WTC11 (cell line): ENCODE data around the gene NPTN. TPM values are rescaled to one million over a fixed set of nuclear protein-coding genes. Genes with fewer than 3 reads are reported as not detected.

Experiments used
- ATAC-seq: fragments of 200-7000 bp; cut with Tn5 transposase; 2 replicates; pipeline ENCODE4 v1.10.0; 2021; ENCODE audit warnings: mild to moderate bottlenecking, moderate library complexity
- CTCF ChIA-PET: fragments of 300-600 bp; sonication (Branson Sonifier 250); formaldehyde crosslinking; loops from one replicate; lab custom pipeline; 2021; ENCODE audit warnings: antibody characterized with exemption; lab: Charles Lee
- POLR2A ChIA-PET: fragments of 350-600 bp; sonication (Branson Sonifier 250); formaldehyde crosslinking; loops from one replicate; lab custom pipeline; 2021; ENCODE audit warnings: antibody characterized with exemption; lab: Charles Lee
- DNase-seq: peaks from one replicate; pipeline ENCODE4 v3.0.0; 2021; ENCODE audit warnings: low spot score
- H3K27ac Mint-ChIP-seq: 2 replicates; pipeline ENCODE4 v1.8.0; 2021; ENCODE audit warnings: mixed read lengths
- H3K27me3 Mint-ChIP-seq: 2 replicates; pipeline ENCODE4 v1.8.0; 2021; ENCODE audit warnings: low read depth, mild to moderate bottlenecking, moderate library complexity, mixed read lengths
- H3K36me3 Mint-ChIP-seq: 2 replicates; pipeline ENCODE4 v1.8.0; 2021; ENCODE audit warnings: mixed read lengths
- H3K4me1 Mint-ChIP-seq: 2 replicates; pipeline ENCODE4 v1.8.0; 2022; ENCODE audit warnings: mixed read lengths
- H3K4me3 Mint-ChIP-seq: 2 replicates; pipeline ENCODE4 v1.8.0; 2021; ENCODE audit warnings: mild to moderate bottlenecking, moderate library complexity, mixed read lengths
- H3K9me3 Mint-ChIP-seq: 2 replicates; pipeline ENCODE4 v1.8.0; 2021; ENCODE audit warnings: mixed read lengths
- ATF6 ChIP-seq: sonication (generic); formaldehyde crosslinking; IDR thresholded peaks from 2 replicates; pipeline ENCODE4 v1.8.1; 2023; ENCODE audit warnings: mild to moderate bottlenecking, missing genetic modification reagents
- CDX4 ChIP-seq: fragments of 250-450 bp; sonication (Bioruptor Pico); IDR thresholded peaks from 2 replicates; pipeline ENCODE4 v1.9.0; 2021; ENCODE audit warnings: moderate library complexity, mild to moderate bottlenecking, inconsistent platforms, borderline replicate concordance
- CREM ChIP-seq: sonication (generic); formaldehyde crosslinking; IDR thresholded peaks from 2 replicates; pipeline ENCODE4 v1.8.1; 2022; ENCODE audit warnings: mild to moderate bottlenecking, missing genetic modification reagents, moderate library complexity
- ELF4 ChIP-seq: sonication (generic); formaldehyde crosslinking; IDR thresholded peaks from 2 replicates; pipeline ENCODE4 v1.8.1; 2022; ENCODE audit warnings: low read depth, mild to moderate bottlenecking, moderate library complexity, missing genetic modification reagents
- ESRRA ChIP-seq: sonication (generic); formaldehyde crosslinking; IDR thresholded peaks from 2 replicates; pipeline ENCODE4 v1.8.1; 2022; ENCODE audit warnings: mild to moderate bottlenecking, missing genetic modification reagents, borderline replicate concordance
- ETV6 ChIP-seq: sonication (generic); formaldehyde crosslinking; IDR thresholded peaks from 2 replicates; pipeline ENCODE4 v1.8.1; 2022; ENCODE audit warnings: mild to moderate bottlenecking, missing genetic modification reagents
- HMGA2 ChIP-seq: fragments of 250-450 bp; sonication (Bioruptor Pico); IDR thresholded peaks from 2 replicates; pipeline ENCODE4 v1.4.0; 2021; ENCODE audit warnings: mild to moderate bottlenecking, moderate library complexity
- KAT7 ChIP-seq: sonication (generic); formaldehyde crosslinking; IDR thresholded peaks from 2 replicates; pipeline ENCODE4 v1.8.1; 2023; ENCODE audit warnings: missing genetic modification reagents, mild to moderate bottlenecking, borderline replicate concordance
- NFYB ChIP-seq: sonication (generic); formaldehyde crosslinking; conservative IDR thresholded peaks from 2 replicates; pipeline ENCODE4 v1.8.0; 2022; ENCODE audit warnings: low read depth, missing genetic modification reagents
- NR1H2 ChIP-seq: sonication (generic); formaldehyde crosslinking; IDR thresholded peaks from 2 replicates; pipeline ENCODE4 v1.9.0; 2021; ENCODE audit warnings: mild to moderate bottlenecking, moderate library complexity, missing genetic modification reagents
- OVOL2 ChIP-seq: fragments of 250-450 bp; sonication (Bioruptor Pico); IDR thresholded peaks from 2 replicates; pipeline ENCODE4 v1.9.0; 2021; ENCODE audit warnings: mild to moderate bottlenecking, borderline replicate concordance
- RELA ChIP-seq: sonication (generic); formaldehyde crosslinking; IDR thresholded peaks from 2 replicates; pipeline ENCODE4 v1.8.1; 2022; ENCODE audit warnings: missing genetic modification reagents, mild to moderate bottlenecking, borderline replicate concordance
- STAT6 ChIP-seq: sonication (generic); formaldehyde crosslinking; conservative IDR thresholded peaks from 2 replicates; pipeline ENCODE4 v1.8.1; 2023; ENCODE audit warnings: mild to moderate bottlenecking, low read depth, missing genetic modification reagents, moderate library complexity
- TP53 ChIP-seq: sonication (generic); formaldehyde crosslinking; IDR thresholded peaks from 2 replicates; pipeline ENCODE4 v1.8.1; 2023; ENCODE audit warnings: mild to moderate bottlenecking, missing genetic modification reagents
- USF1 ChIP-seq: sonication (generic); formaldehyde crosslinking; IDR thresholded peaks from 2 replicates; pipeline ENCODE4 v1.8.0; 2022; ENCODE audit warnings: mild to moderate bottlenecking, missing genetic modification reagents
- ZBTB21 ChIP-seq: sonication (generic); formaldehyde crosslinking; IDR thresholded peaks from 2 replicates; pipeline ENCODE4 v1.8.1; 2023; ENCODE audit warnings: mild to moderate bottlenecking, missing genetic modification reagents, borderline replicate concordance
- ZNF121 ChIP-seq: sonication (generic); formaldehyde crosslinking; IDR thresholded peaks from 2 replicates; pipeline ENCODE4 v1.8.0; 2023; ENCODE audit warnings: missing genetic modification reagents
- ZNF219 ChIP-seq: sonication (generic); formaldehyde crosslinking; IDR thresholded peaks from 2 replicates; pipeline ENCODE4 v1.8.0; 2023; ENCODE audit warnings: missing genetic modification reagents, mild to moderate bottlenecking, borderline replicate concordance
- total RNA-seq: library from RNA; stranded (reverse); gene quantifications from 3 replicates; pipeline ENCODE4 v1.2.3, GENCODE V29; 2021
- TF ChIP-seq, protein P1 (sequence below): fragments of 250-450 bp; sonication (Bioruptor Pico); IDR thresholded peaks from 2 replicates; pipeline ENCODE4 v1.8.0; 2021; ENCODE audit warnings: mild to moderate bottlenecking
- TF ChIP-seq, protein P2 (sequence below): sonication (generic); formaldehyde crosslinking; IDR thresholded peaks from 2 replicates; pipeline ENCODE4 v1.8.1; 2023; ENCODE audit warnings: mild to moderate bottlenecking, moderate library complexity, missing genetic modification reagents
- TF ChIP-seq, protein P3 (sequence below): sonication (generic); formaldehyde crosslinking; IDR thresholded peaks from 2 replicates; pipeline ENCODE4 v1.8.1; 2022; ENCODE audit warnings: mild to moderate bottlenecking, moderate library complexity, missing genetic modification reagents

The NPTN gene
- total RNA-seq, 1 experiment from 2014 or later, result 116 TPM

DNA sequence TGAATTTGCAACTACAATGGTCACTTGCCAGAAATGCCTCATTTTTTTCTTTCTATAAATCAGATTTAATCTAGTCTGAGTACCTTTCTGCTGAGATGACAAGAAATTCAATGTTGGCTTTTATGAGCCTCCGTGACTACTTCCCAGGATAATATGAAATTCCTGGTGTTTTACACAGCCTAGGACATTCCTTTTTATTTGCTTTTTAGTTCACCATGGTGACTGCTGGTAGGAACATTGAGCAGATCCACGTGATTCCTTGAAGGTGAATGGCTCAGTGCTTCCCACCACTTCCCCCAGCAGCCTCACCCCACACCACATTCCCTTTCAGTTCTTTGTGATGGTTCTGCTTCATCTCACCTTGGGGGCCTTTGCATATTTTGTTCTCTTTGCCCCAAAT lies 4.3 kb upstream of the NPTN start:
- ATAC-seq (no peak), DNase-seq (no peak)
- no peak overlapping the region for H3K4me3 Mint-ChIP-seq
- peaks cover 4% of the 10 kb centered on the region for H3K27me3 Mint-ChIP-seq
- no peaks in the 10 kb centered on the region for H3K36me3 Mint-ChIP-seq
- H3K27ac Mint-ChIP-seq, result no peak overlapping the region
- TF ChIP-seq, protein P1, sequence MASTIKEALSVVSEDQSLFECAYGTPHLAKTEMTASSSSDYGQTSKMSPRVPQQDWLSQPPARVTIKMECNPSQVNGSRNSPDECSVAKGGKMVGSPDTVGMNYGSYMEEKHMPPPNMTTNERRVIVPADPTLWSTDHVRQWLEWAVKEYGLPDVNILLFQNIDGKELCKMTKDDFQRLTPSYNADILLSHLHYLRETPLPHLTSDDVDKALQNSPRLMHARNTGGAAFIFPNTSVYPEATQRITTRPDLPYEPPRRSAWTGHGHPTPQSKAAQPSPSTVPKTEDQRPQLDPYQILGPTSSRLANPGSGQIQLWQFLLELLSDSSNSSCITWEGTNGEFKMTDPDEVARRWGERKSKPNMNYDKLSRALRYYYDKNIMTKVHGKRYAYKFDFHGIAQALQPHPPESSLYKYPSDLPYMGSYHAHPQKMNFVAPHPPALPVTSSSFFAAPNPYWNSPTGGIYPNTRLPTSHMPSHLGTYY, result no peak
- CTCF ChIA-PET, result interaction anchor here (1.5 to 4.9 kb wide), 13 partner anchors 14 to 331 kb away, joined by 4 to 142 read pairs (median 23); partner anchors contain the start of gene CD276
- peaks cover 6% of the 10 kb centered on the region for H3K9me3 Mint-ChIP-seq
- peaks cover 21% of the 10 kb centered on the region for H3K4me1 Mint-ChIP-seq
- POLR2A ChIA-PET, result no interaction called here

GRCh38 chr15:73633991-73634495 lies 854 bp upstream of the NPTN start:
- H3K9me3 Mint-ChIP-seq, result no peaks in the 10 kb centered on the region
- ChIA-PET POLR2A (interaction anchor here (0.5 to 1.2 kb wide), 3 partner anchors 16 to 134 kb away, joined by 4 to 5 read pairs (median 5); partner anchors contain the start of gene CD276), CTCF (interaction anchor here (1.4 to 4.9 kb wide), 11 partner anchors 11 to 328 kb away, joined by 3 to 142 read pairs (median 8); no protein-coding TSS in a partner anchor)
- peak overlapping the region; percentile 97 for H3K27ac Mint-ChIP-seq
- H3K4me3 Mint-ChIP-seq, result peak overlapping the region; percentile 76
- no peaks in the 10 kb centered on the region for H3K36me3 Mint-ChIP-seq
- peaks cover 4% of the 10 kb centered on the region for H3K27me3 Mint-ChIP-seq
- ATAC-seq (no peak), DNase-seq (no peak)
- TF ChIP-seq ETV6 (no peak), ZNF121 (CRISPR knock-in tag) (no peak), NFYB (no peak)
- peaks cover 53% of the 10 kb centered on the region for H3K4me1 Mint-ChIP-seq

GRCh38 chr15:73632670-73633058 lies 525 bp downstream of the NPTN start:
- Mint-ChIP-seq H3K27ac (no peak overlapping the region), H3K4me1 (peaks cover 60% of the 10 kb centered on the region), H3K36me3 (no peaks in the 10 kb centered on the region), H3K4me3 (peak overlapping the region; percentile 76), H3K27me3 (peaks cover 4% of the 10 kb centered on the region), H3K9me3 (no peaks in the 10 kb centered on the region)
- DNase-seq (no peak), ATAC-seq (no peak)
- ChIA-PET POLR2A (interaction anchor here (0.5 to 1.2 kb wide), 4 partner anchors 12 to 326 kb away, joined by 3 to 4 read pairs (median 3); no protein-coding TSS in a partner anchor), CTCF (interaction anchor here (1.0 to 4.9 kb wide), 7 partner anchors 10 to 135 kb away, joined by 3 to 63 read pairs (median 8); no protein-coding TSS in a partner anchor)
- TF ChIP-seq, protein P2, sequence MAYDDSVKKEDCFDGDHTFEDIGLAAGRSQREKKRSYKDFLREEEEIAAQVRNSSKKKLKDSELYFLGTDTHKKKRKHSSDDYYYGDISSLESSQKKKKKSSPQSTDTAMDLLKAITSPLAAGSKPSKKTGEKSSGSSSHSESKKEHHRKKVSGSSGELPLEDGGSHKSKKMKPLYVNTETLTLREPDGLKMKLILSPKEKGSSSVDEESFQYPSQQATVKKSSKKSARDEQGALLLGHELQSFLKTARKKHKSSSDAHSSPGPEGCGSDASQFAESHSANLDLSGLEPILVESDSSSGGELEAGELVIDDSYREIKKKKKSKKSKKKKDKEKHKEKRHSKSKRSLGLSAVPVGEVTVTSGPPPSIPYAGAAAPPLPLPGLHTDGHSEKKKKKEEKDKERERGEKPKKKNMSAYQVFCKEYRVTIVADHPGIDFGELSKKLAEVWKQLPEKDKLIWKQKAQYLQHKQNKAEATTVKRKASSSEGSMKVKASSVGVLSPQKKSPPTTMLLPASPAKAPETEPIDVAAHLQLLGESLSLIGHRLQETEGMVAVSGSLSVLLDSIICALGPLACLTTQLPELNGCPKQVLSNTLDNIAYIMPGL (CRISPR knock-in tag), result no peak
- TF ChIP-seq, protein P3, sequence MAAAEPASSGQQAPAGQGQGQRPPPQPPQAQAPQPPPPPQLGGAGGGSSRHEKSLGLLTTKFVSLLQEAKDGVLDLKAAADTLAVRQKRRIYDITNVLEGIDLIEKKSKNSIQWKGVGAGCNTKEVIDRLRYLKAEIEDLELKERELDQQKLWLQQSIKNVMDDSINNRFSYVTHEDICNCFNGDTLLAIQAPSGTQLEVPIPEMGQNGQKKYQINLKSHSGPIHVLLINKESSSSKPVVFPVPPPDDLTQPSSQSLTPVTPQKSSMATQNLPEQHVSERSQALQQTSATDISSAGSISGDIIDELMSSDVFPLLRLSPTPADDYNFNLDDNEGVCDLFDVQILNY (CRISPR knock-in tag), result no peak
- TF ChIP-seq ZBTB21 (CRISPR knock-in tag) (no peak), NR1H2 (no peak), CREM (CRISPR knock-in tag) (no peak), HMGA2 (CRISPR knock-in tag) (no peak), OVOL2 (CRISPR knock-in tag) (no peak), ESRRA (CRISPR knock-in tag) (no peak), STAT6 (CRISPR knock-in tag) (no peak), TP53 (CRISPR knock-in tag) (no peak), RELA (CRISPR knock-in tag) (no peak), ATF6 (no peak), ELF4 (no peak), USF1 (CRISPR knock-in tag) (no peak), CDX4 (CRISPR knock-in tag) (no peak), KAT7 (CRISPR knock-in tag) (no peak), ZNF219 (no peak)
